Muscle layer of colon (tissue), 2 donors: ENCODE results near the gene ZNFX1.
"Not testable (repeated sequence)": the region's sequence is repeated elsewhere in the genome, so short reads cannot be mapped to it uniquely, and the experiment has no call there.

Source experiments
- H3K27ac ChIP-seq: one replicate; pipeline ENCODE4 v1.7.0; 2013; ENCODE audit warnings: low read depth, mild to moderate bottlenecking, low read length, moderate library complexity
- H3K27me3 ChIP-seq, 2 donors: one replicate each; pipeline ENCODE4 v1.7.0; 2013; ENCODE audit warnings: low read length in 2 of 2, mild to moderate bottlenecking in 2 of 2; ENCODE audit not compliant: insufficient read depth in 2 of 2, control insufficient read depth in 1 of 2
- H3K36me3 ChIP-seq: one replicate; pipeline ENCODE4 v1.7.0; 2013; ENCODE audit warnings: mild to moderate bottlenecking, low read length; ENCODE audit not compliant: insufficient read depth
- H3K4me1 ChIP-seq: one replicate; pipeline ENCODE4 v1.7.0; 2013; ENCODE audit warnings: mild to moderate bottlenecking, low read length; ENCODE audit not compliant: insufficient read depth
- H3K4me3 ChIP-seq, 2 donors: one replicate each; pipeline ENCODE4 v1.7.0; 2013; ENCODE audit warnings: low read length in 2 of 2, low read depth in 1 of 2, mild to moderate bottlenecking in 1 of 2, moderate library complexity in 1 of 2
- H3K9ac ChIP-seq: one replicate; pipeline ENCODE4 v1.7.0; 2013; ENCODE audit warnings: low read length
- H3K9me3 ChIP-seq: one replicate; pipeline ENCODE4 v1.7.0; 2013; ENCODE audit warnings: mild to moderate bottlenecking, low read length
- donor health status: abdominal sarcoma.
- donor health status: Adenocarcinoma of cecum.

The ZNFX1 gene

DNA sequence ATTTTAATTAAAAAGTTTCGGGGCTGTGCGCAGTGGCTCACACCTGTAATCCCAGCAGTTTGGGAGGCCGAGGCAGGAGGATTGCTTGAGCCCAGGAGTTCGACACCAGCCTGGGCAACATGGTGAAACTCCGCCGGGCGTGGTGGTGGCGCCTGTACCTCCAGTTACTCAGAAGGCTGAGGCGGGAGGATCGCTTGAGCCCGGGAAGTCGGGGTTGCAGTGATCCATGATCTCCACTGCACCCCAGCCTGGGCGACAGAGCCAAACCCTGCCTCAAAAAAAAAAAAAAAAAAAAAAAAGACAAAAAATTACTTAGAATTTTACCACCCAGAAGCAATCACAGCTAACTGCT lies 59.1 kb downstream of the ZNFX1 start:
- not testable (repeated sequence) for H3K27me3 ChIP-seq, H3K9ac ChIP-seq, H3K9me3 ChIP-seq, H3K4me1 ChIP-seq
- Histone ChIP-seq H3K4me3 (peak overlapping the region in 1 of 2 donors; percentile 88), H3K36me3 (peaks cover 18% of the 10 kb centered on the region), H3K27ac (peak overlapping the region; percentile 71)

GRCh38 chr20:49216991-49217578 lies 60.8 kb downstream of the ZNFX1 start:
- peaks cover 8% of the 10 kb centered on the region for H3K36me3 ChIP-seq
- peaks cover 5% of the 10 kb centered on the region for H3K4me1 ChIP-seq
- H3K9me3 ChIP-seq = no peaks in the 10 kb centered on the region
- H3K27me3 ChIP-seq = no peaks in the 10 kb centered on the region
- no peak overlapping the region for H3K9ac ChIP-seq
- no peak overlapping the region for H3K4me3 ChIP-seq
- H3K27ac ChIP-seq = no peak overlapping the region

DNA sequence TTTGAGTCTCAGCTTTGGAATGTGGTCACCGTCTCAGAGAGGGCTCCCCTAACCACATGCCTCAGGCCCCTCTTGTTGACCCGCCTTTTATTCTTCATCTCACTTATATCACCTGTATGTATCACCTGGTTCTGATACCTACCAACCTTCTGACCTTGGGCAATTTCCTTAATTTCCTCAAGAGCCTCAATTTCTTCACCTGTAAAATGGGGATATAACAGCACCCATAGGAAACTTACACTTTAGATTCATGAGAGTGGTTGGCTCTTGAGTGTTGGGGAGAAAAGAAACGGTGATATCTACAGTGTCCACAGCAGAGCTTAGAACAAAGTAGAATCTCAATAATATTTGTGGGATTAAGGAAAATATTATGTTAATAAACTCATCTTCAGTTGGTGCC lies 62.6 kb downstream of the ZNFX1 start:
- peaks cover 5% of the 10 kb centered on the region for H3K4me1 ChIP-seq
- no peak overlapping the region for H3K27ac ChIP-seq
- H3K4me3 ChIP-seq = no peak overlapping the region
- no peaks in the 10 kb centered on the region for H3K9me3 ChIP-seq
- no peaks in the 10 kb centered on the region for H3K36me3 ChIP-seq
- no peak overlapping the region for H3K9ac ChIP-seq
- no peaks in the 10 kb centered on the region for H3K27me3 ChIP-seq

- H3K9ac ChIP-seq = no peak overlapping the region
- no peaks in the 10 kb centered on the region for H3K27me3 ChIP-seq
Observed at GRCh38 chr20:49214571-49214970, 63.3 kb downstream of the ZNFX1 start.

GRCh38 chr20:49210757-49211110 lies 67.1 kb downstream of the ZNFX1 start:
- Histone ChIP-seq H3K27ac (no peak overlapping the region), H3K9me3 (no peaks in the 10 kb centered on the region), H3K27me3 (no peaks in the 10 kb centered on the region), H3K36me3 (no peaks in the 10 kb centered on the region), H3K4me3 (no peak overlapping the region), H3K4me1 (no peaks in the 10 kb centered on the region), H3K9ac (no peak overlapping the region)

More at GRCh38 chr20:49214571-49214970, 63.3 kb downstream of the ZNFX1 start:
- Histone ChIP-seq H3K4me3 (no peak overlapping the region), H3K9me3 (no peaks in the 10 kb centered on the region), H3K4me1 (peaks cover 5% of the 10 kb centered on the region), H3K36me3 (no peaks in the 10 kb centered on the region), H3K27ac (no peak overlapping the region)

- Histone ChIP-seq H3K4me3 (no peak overlapping the region), H3K9me3 (no peaks in the 10 kb centered on the region), H3K9ac (no peak overlapping the region), H3K27ac (no peak overlapping the region), H3K4me1 (no peaks in the 10 kb centered on the region), H3K36me3 (no peaks in the 10 kb centered on the region), H3K27me3 (no peaks in the 10 kb centered on the region)
Observed at GRCh38 chr20:49210101-49210756, 67.6 kb downstream of the ZNFX1 start.

GRCh38 chr20:49207076-49207475 lies 70.8 kb downstream of the ZNFX1 start:
- Histone ChIP-seq H3K4me3 (no peak overlapping the region), H3K4me1 (no peaks in the 10 kb centered on the region)

DNA sequence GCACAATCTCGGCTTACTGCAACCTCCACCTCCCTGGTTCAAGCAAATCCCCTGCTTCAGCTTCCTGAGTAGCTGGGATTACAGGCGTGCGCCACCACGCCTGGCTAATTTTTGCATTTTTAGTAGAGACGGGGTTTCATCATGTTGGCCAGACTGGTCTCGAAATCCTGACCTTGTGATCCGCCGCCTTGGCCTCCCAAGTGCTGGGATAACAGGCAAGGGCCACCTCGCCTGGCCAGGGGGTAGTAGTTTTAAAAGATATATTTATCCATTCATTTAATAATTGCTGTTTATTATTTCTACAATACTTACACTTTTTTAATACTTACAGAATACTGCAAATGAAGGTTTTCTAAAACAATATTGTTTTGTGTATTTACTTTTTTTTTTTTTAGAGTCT lies 74.1 kb downstream of the ZNFX1 start:
- no peaks in the 10 kb centered on the region for H3K9me3 ChIP-seq
- no peak overlapping the region for H3K27ac ChIP-seq

More at GRCh38 chr20:49207076-49207475, 70.8 kb downstream of the ZNFX1 start:
- Histone ChIP-seq H3K27me3 (no peaks in the 10 kb centered on the region), H3K27ac (no peak overlapping the region), H3K9ac (no peak overlapping the region), H3K36me3 (no peaks in the 10 kb centered on the region), H3K9me3 (no peaks in the 10 kb centered on the region)

GRCh38 chr20:49203011-49203410 lies 74.8 kb downstream of the ZNFX1 start:
- Histone ChIP-seq H3K36me3 (no peaks in the 10 kb centered on the region), H3K9me3 (no peaks in the 10 kb centered on the region), H3K27ac (no peak overlapping the region)

More for the DNA sequence above, 74.1 kb downstream of the ZNFX1 start:
- Histone ChIP-seq H3K4me1 (no peaks in the 10 kb centered on the region), H3K36me3 (no peaks in the 10 kb centered on the region), H3K9ac (no peak overlapping the region), H3K4me3 (no peak overlapping the region), H3K27me3 (no peaks in the 10 kb centered on the region)

GRCh38 chr20:49199729-49200293 lies 78.0 kb downstream of the ZNFX1 start:
- Histone ChIP-seq H3K9me3 (no peaks in the 10 kb centered on the region), H3K4me1 (no peaks in the 10 kb centered on the region), H3K27ac (no peak overlapping the region), H3K36me3 (no peaks in the 10 kb centered on the region), H3K4me3 (no peak overlapping the region), H3K27me3 (no peaks in the 10 kb centered on the region), H3K9ac (no peak overlapping the region)

More at GRCh38 chr20:49203011-49203410, 74.8 kb downstream of the ZNFX1 start:
- Histone ChIP-seq H3K4me1 (no peaks in the 10 kb centered on the region), H3K27me3 (no peaks in the 10 kb centered on the region), H3K4me3 (no peak overlapping the region), H3K9ac (no peak overlapping the region)

GRCh38 chr20:49192944-49193518 lies 84.8 kb downstream of the ZNFX1 start:
- not testable (repeated sequence) for H3K4me1 ChIP-seq, H3K27ac ChIP-seq, H3K9ac ChIP-seq, H3K4me3 ChIP-seq, H3K36me3 ChIP-seq, H3K27me3 ChIP-seq, H3K9me3 ChIP-seq
